Endothelial cell of umbilical vein (primary cell): ENCODE results near the gene ZFR2. TPM values are rescaled to one million over a fixed set of nuclear protein-coding genes. Genes with fewer than 3 reads are reported as not detected.

Experiments used
- BruUV-seq: library from RNA; stranded (reverse); fragments of 400-500 nt; replicated peaks from 2 replicates; lab custom pipeline; 2021; lab: Mats Ljungman, UMichigan
- CTCF ChIA-PET: fragments of 300-600, 350-600 bp; sonication (Branson Sonifier 250); formaldehyde crosslinking; loops from one replicate; lab custom pipeline; 2021; ENCODE audit warnings: antibody characterized with exemption, inconsistent platforms; lab: Charles Lee
- POLR2A ChIA-PET: fragments of 300-600, 350-600 bp; sonication (Branson Sonifier 250); formaldehyde crosslinking; loops from one replicate; lab custom pipeline; 2021; ENCODE audit warnings: antibody characterized with exemption, inconsistent platforms; lab: Charles Lee
- DNase-seq: peaks from one replicate; pipeline ENCODE4 v3.0.0-alpha.2; 2011; ENCODE audit warnings: low read depth, low spot score
- FAIRE-seq: peaks from 2 replicates; lab custom pipeline; 2011; peaks lifted over from hg19 to GRCh38; lab: Jason Lieb, UNC
- H2AFZ ChIP-seq: 2 replicates; pipeline ENCODE4 v1.6.0; 2012; ENCODE audit warnings: low read depth, low read length, control low read depth, inconsistent platforms
- H3K27ac ChIP-seq: 2 replicates; pipeline ENCODE4 v1.5.1; 2011; ENCODE audit warnings: low read depth, mild to moderate bottlenecking, control low read depth, low read length, moderate library complexity; ENCODE audit not compliant: insufficient read depth
- H3K27me3 ChIP-seq, 2 experiments: 2 replicates each; pipeline versions ENCODE4 v1.6.0 to v1.6.1; 2011; ENCODE audit warnings: low read length in 2 of 2, mixed read lengths in 1 of 2; ENCODE audit not compliant: control insufficient read depth in 2 of 2, insufficient read depth in 2 of 2
- H3K36me3 ChIP-seq, 2 experiments: 2 replicates in 1 of 2; 3 replicates in 1 of 2; pipeline ENCODE4 v1.5.1; 2011; ENCODE audit warnings: low read length in 2 of 2, mild to moderate bottlenecking in 1 of 2, moderate library complexity in 1 of 2; ENCODE audit not compliant: control insufficient read depth in 2 of 2, insufficient read depth in 2 of 2; ENCODE audit errors: extremely low read depth in 1 of 2
- H3K4me1 ChIP-seq: 3 replicates; pipeline ENCODE4 v1.5.1; 2011; ENCODE audit warnings: mild to moderate bottlenecking, low read length; ENCODE audit not compliant: control insufficient read depth, insufficient read depth; ENCODE audit errors: extremely low read depth
- H3K4me2 ChIP-seq: 2 replicates; pipeline ENCODE4 v1.6.1; 2011; ENCODE audit warnings: low read length, control low read depth, mixed read lengths; ENCODE audit not compliant: insufficient read depth
- H3K4me3 ChIP-seq, 3 experiments: fragments of 200-600 bp in 1 of 3; sonication (generic), shearing (Covaris generic) in 1 of 3; replicated peaks in 1 of 3; 2 replicates each; pipeline ENCODE4 v1.5.1; 2011 to 2016; ENCODE audit warnings: control low read depth in 3 of 3, low read length in 3 of 3, mild to moderate bottlenecking in 2 of 3, inconsistent platforms in 1 of 3, low read depth in 1 of 3, moderate library complexity in 1 of 3; ENCODE audit not compliant: insufficient read depth in 1 of 3
- H3K79me2 ChIP-seq: 2 replicates; pipeline ENCODE4 v1.6.0; 2012; ENCODE audit warnings: low read length, inconsistent platforms; ENCODE audit not compliant: control insufficient read depth, insufficient read depth
- H3K9ac ChIP-seq: replicated peaks from 2 replicates; pipeline ENCODE3; 2011; ENCODE audit warnings: low read length, control low read depth; ENCODE audit not compliant: insufficient read depth; ENCODE audit errors: extremely low read depth
- H3K9me1 ChIP-seq: replicated peaks from 3 replicates; pipeline ENCODE4 v1.6.0; 2011; ENCODE audit warnings: mild to moderate bottlenecking, low read length; ENCODE audit not compliant: control insufficient read depth, insufficient read depth; ENCODE audit errors: extremely low read depth
- H3K9me3 ChIP-seq: replicated peaks from 2 replicates; pipeline ENCODE4 v1.5.1; 2012; ENCODE audit warnings: low read length, inconsistent platforms; ENCODE audit not compliant: control insufficient read depth, insufficient read depth
- H4K20me1 ChIP-seq: replicated peaks from 2 replicates; pipeline ENCODE3; 2011; ENCODE audit warnings: mild to moderate bottlenecking, low read length; ENCODE audit not compliant: control insufficient read depth, insufficient read depth; ENCODE audit errors: extremely low read depth
- EZH2 ChIP-seq: IDR thresholded peaks from 2 replicates; pipeline ENCODE4 v1.6.1; 2012; ENCODE audit warnings: borderline replicate concordance, low read depth, mild to moderate bottlenecking, moderate library complexity, low read length, inconsistent platforms; ENCODE audit not compliant: severe bottlenecking
- FOS ChIP-seq: IDR thresholded peaks from 2 replicates; pipeline ENCODE4 v1.6.1; 2011; ENCODE audit warnings: mild to moderate bottlenecking, low read length, moderate library complexity, borderline replicate concordance; ENCODE audit not compliant: insufficient read depth
- GATA2 ChIP-seq: IDR thresholded peaks from 2 replicates; pipeline ENCODE4 v1.7.0; 2011; ENCODE audit warnings: low read depth, mild to moderate bottlenecking, moderate library complexity, mixed read lengths, low read length; ENCODE audit not compliant: insufficient read length, insufficient read depth
- JUN ChIP-seq: IDR thresholded peaks from 2 replicates; pipeline ENCODE4 v1.6.1; 2011; ENCODE audit warnings: borderline replicate concordance, low read depth; ENCODE audit not compliant: insufficient read length, insufficient read depth
- MYC ChIP-seq: IDR thresholded peaks from one replicate; pipeline ENCODE4 v1.6.1; 2011; ENCODE audit warnings: mild to moderate bottlenecking, low read depth, low read length
- POLR2A ChIP-seq: IDR thresholded peaks from 2 replicates; pipeline ENCODE4 v1.6.1; 2012; ENCODE audit warnings: low read depth, mild to moderate bottlenecking, control low read depth, low read length
- POLR2AphosphoS5 ChIP-seq: IDR thresholded peaks from 2 replicates; pipeline ENCODE4 v1.6.1; 2012; ENCODE audit warnings: low read depth, mild to moderate bottlenecking, control low read depth, low read length, moderate library complexity; ENCODE audit not compliant: insufficient read depth
- dilution Hi-C: fragments of 300-500 bp; cut with MboI; formaldehyde crosslinking; loops from one replicate; pipeline ENCODE4 v1.15.0; 2019; ENCODE audit warnings: low sequenced_read_pairs; ENCODE audit not compliant: extremely low pct_ligation_motif_present
- intact Hi-C: fragments of 100-400 bp; cut with micrococcal nuclease; formaldehyde crosslinking; loops from one replicate; pipeline ENCODE4 v1.10.0; 2022
- polyA plus RNA-seq, 4 experiments: library from polyadenylated mRNA; depleted of rRNA in 3 of 4; stranded (reverse) in 3 of 4; unstranded in 1 of 4; fragments of >200 nt; gene quantifications; 2 replicates each; pipeline versions ENCODE4 v1.2.1 to v1.2.3, GENCODE V29; 2011 to 2012; ENCODE audit warnings: missing spikeins in 1 of 4
- total RNA-seq: library from RNA; stranded (reverse); gene quantifications from 2 replicates; pipeline ENCODE4 v1.2.3, GENCODE V29; 2021
- TF ChIP-seq, protein P1 (sequence below): IDR thresholded peaks from 2 replicates; pipeline ENCODE4 v1.6.1; 2011; ENCODE audit not compliant: insufficient read depth, insufficient read length
- TF ChIP-seq, protein P2 (sequence below), 2 donors: IDR thresholded peaks; 1 replicate in 1 of 2; 2 replicates in 1 of 2; pipeline ENCODE4 v1.5.1; 2011; ENCODE audit warnings: low read length in 2 of 2, mild to moderate bottlenecking in 2 of 2, moderate library complexity in 2 of 2, control low read depth in 1 of 2, inconsistent platforms in 1 of 2, low read depth in 1 of 2; ENCODE audit not compliant: insufficient read depth in 1 of 2; ENCODE audit errors: extremely low read depth in 1 of 2

Gene ZFR2
- total and polyA plus RNA-seq, 2 donors (not counting 3 experiments of a cell fraction or from before 2014, with no cell fraction given): not detected

DNA sequence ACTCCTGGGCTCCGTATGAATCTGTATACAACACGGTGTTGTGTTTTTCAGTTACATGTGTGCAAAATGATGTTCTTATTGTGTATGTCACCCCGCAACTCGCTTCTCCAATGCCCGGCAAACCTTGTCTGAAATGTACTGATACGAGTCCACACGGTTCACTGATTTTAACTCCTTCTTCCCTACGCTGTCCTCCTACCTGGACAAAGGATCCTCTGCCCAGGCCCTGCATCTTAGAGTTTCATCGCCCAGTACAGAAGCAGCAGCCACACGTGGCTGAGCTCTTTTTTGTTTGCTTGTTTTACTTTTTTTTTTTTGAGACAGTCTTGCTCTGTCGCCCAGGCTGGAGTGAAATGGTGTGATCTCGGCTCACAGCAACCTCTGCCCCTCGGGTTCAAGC, 28.9 kb downstream of the ZFR2 start:
- ChIA-PET CTCF (interaction anchor here (0.6 to 4.4 kb wide), 4 partner anchors 9 to 148 kb away, joined by 3 to 29 read pairs (median 4); no protein-coding TSS in a partner anchor), POLR2A (no interaction called here)
- no peaks in the 10 kb centered on the region for H3K9me1 ChIP-seq
- no peaks in the 10 kb centered on the region for H4K20me1 ChIP-seq
- intact Hi-C loops: no loop called here
- no peaks in the 10 kb centered on the region for H3K27me3 ChIP-seq
- dilution Hi-C loops: no loop called here
- H3K36me3 ChIP-seq: no peaks in the 10 kb centered on the region
- H3K4me1 ChIP-seq: no peaks in the 10 kb centered on the region
- no peak overlapping the region for H3K9ac ChIP-seq
- H3K27ac ChIP-seq: no peak overlapping the region
- FAIRE-seq (no peak), DNase-seq (no peak)
- no TSS peak for BruUV-seq
- no peaks in the 10 kb centered on the region for H3K9me3 ChIP-seq
- H3K79me2 ChIP-seq: no peaks in the 10 kb centered on the region
- H3K4me2 ChIP-seq: no peak overlapping the region
- no peak overlapping the region for H3K4me3 ChIP-seq
- no peak overlapping the region for H2AFZ ChIP-seq
- TF ChIP-seq EZH2 (no peak), GATA2 (no peak), POLR2A (no peak)
- TF ChIP-seq, protein P1, sequence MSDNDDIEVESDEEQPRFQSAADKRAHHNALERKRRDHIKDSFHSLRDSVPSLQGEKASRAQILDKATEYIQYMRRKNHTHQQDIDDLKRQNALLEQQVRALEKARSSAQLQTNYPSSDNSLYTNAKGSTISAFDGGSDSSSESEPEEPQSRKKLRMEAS: no peak

DNA sequence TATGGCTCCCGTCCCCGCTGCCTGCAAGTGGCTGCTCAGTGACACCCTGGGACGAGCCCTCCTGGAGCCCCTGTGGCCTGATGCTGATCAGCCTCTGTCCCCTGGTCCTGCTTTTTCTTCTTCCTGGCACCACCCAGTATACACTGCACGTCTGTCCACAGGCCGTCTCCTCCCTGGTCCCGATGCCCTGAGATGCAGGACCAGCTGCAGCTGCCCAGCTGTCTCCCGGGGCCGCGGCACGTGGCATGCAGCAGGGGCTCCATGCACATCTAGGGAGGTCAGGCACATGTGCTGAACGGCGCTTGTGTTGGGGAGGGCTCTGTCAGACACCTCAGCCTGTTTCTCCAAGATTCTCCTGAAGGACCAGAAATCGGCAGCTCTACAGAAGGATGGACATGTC, 30.2 kb downstream of the ZFR2 start:
- CTCF ChIA-PET: no interaction called here
- no peak for FAIRE-seq
- TF ChIP-seq JUN (no peak), FOS (no peak), EZH2 (no peak), POLR2AphosphoS5 (no peak), GATA2 (no peak), POLR2A (no peak), MYC (no peak)
- TF ChIP-seq, protein P1: no peak
- TF ChIP-seq, protein P2, sequence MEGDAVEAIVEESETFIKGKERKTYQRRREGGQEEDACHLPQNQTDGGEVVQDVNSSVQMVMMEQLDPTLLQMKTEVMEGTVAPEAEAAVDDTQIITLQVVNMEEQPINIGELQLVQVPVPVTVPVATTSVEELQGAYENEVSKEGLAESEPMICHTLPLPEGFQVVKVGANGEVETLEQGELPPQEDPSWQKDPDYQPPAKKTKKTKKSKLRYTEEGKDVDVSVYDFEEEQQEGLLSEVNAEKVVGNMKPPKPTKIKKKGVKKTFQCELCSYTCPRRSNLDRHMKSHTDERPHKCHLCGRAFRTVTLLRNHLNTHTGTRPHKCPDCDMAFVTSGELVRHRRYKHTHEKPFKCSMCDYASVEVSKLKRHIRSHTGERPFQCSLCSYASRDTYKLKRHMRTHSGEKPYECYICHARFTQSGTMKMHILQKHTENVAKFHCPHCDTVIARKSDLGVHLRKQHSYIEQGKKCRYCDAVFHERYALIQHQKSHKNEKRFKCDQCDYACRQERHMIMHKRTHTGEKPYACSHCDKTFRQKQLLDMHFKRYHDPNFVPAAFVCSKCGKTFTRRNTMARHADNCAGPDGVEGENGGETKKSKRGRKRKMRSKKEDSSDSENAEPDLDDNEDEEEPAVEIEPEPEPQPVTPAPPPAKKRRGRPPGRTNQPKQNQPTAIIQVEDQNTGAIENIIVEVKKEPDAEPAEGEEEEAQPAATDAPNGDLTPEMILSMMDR (IDR thresholded peaks at IDR 0.05; ENCODE audit: extremely low read depth in 1 of 2, insufficient read depth in 1 of 2, low read depth in 1 of 2, low read length in 2 of 2): no peak
- Histone ChIP-seq H3K36me3 (no peaks in the 10 kb centered on the region), H4K20me1 (no peaks in the 10 kb centered on the region), H3K9me1 (no peaks in the 10 kb centered on the region), H3K27me3 (no peaks in the 10 kb centered on the region), H3K4me1 (no peaks in the 10 kb centered on the region), H3K79me2 (no peaks in the 10 kb centered on the region), H3K9me3 (no peaks in the 10 kb centered on the region), H3K9ac (no peak overlapping the region), H2AFZ (no peak overlapping the region), H3K27ac (no peak overlapping the region), H3K4me2 (no peak overlapping the region), H3K4me3 (no peak overlapping the region)
- DNase-seq: no peak
- POLR2A ChIA-PET: no interaction called here
- no TSS peak for BruUV-seq
- dilution Hi-C loops (no loop called here), intact Hi-C loops (no loop called here)
